ENCODE results near the gene TP53TG5. TPM values are rescaled to one million over a fixed set of nuclear protein-coding genes. Genes with fewer than 3 reads are reported as not detected.
A peak's percentile ranks its signal among the peaks of the same experiment; 100 is the strongest.

TP53TG5 gene
- total RNA-seq, 1 experiment from 2014 or later, result 0.85 TPM

- TF ChIP-seq ARID4B (CRISPR knock-in tag; IDR thresholded peaks at IDR 0.05; ENCODE audit: borderline replicate concordance) (peak; percentile 93; the same call in 1 of the 2 replicates), OVOL2 (CRISPR knock-in tag; IDR thresholded peaks at IDR 0.05; ENCODE audit: borderline replicate concordance) (no peak), ZNF317 (CRISPR knock-in tag; IDR thresholded peaks at IDR 0.05; ENCODE audit: borderline replicate concordance, low read depth) (no peak), CTCF (IDR thresholded peaks at IDR 0.05) (peak; percentile 77), CBFB (CRISPR knock-in tag; IDR thresholded peaks at IDR 0.05; ENCODE audit: low read depth) (peak; percentile 70; the same call in 1 of the 2 replicates), ETV6 (CRISPR knock-in tag; IDR thresholded peaks at IDR 0.05) (peak; percentile 87), MAX (CRISPR knock-in tag; IDR thresholded peaks at IDR 0.05) (peak; percentile 86), NFE2L1 (CRISPR knock-in tag; IDR thresholded peaks at IDR 0.05) (no peak), CDX4 (CRISPR knock-in tag; IDR thresholded peaks at IDR 0.05; ENCODE audit: borderline replicate concordance) (no peak), ESRRA (CRISPR knock-in tag; IDR thresholded peaks at IDR 0.05; ENCODE audit: borderline replicate concordance) (no peak), ZNF425 (CRISPR knock-in tag; conservative IDR thresholded peaks at IDR 0.05) (no peak), ZNF416 (CRISPR knock-in tag; IDR thresholded peaks at IDR 0.05) (no peak), TEAD4 (CRISPR knock-in tag; IDR thresholded peaks at IDR 0.05) (no peak), FOXP1 (CRISPR knock-in tag; IDR thresholded peaks at IDR 0.05; ENCODE audit: borderline replicate concordance) (peak; percentile 24; the same call in 1 of the 2 replicates), IRF2 (CRISPR knock-in tag; IDR thresholded peaks at IDR 0.05; ENCODE audit: borderline replicate concordance, low read depth) (no peak)
Observed at GRCh38 chr20:45362804-45363610, 15.1 kb downstream of the TP53TG5 start, which contains the start of gene SYS1 (continued).

- ChIA-PET CTCF (interaction anchor here (0.7 to 8.3 kb wide), 11 partner anchors 10 to 163 kb away, joined by 3 to 152 read pairs (median 16); partner anchors contain the start of genes PIGT, SDC4 and WFDC2), POLR2A (interaction anchor here (0.7 to 3.0 kb wide), 3 partner anchors 14 to 50 kb away, joined by 3 to 11 read pairs (median 9); partner anchors contain the start of gene SDC4)
- no peaks in the 10 kb centered on the region; the same call in 1 of the 2 replicates for H3K36me3 Mint-ChIP-seq
- peaks cover 29% of the 10 kb centered on the region for H3K4me1 Mint-ChIP-seq
- H3K27ac Mint-ChIP-seq, result no peak overlapping the region
- DNase-seq (ENCODE audit: low spot score) (no peak), ATAC-seq (no peak)
- TF ChIP-seq ZNF425 (CRISPR knock-in tag; conservative IDR thresholded peaks at IDR 0.05) (no peak), NFE2L1 (CRISPR knock-in tag; IDR thresholded peaks at IDR 0.05) (no peak), GRHL2 (CRISPR knock-in tag; IDR thresholded peaks at IDR 0.05; ENCODE audit: insufficient replicate concordance, severe bottlenecking) (no peak)
- H3K9me3 Mint-ChIP-seq, result no peaks in the 10 kb centered on the region
- no peak overlapping the region for H3K4me3 Mint-ChIP-seq
- no peaks in the 10 kb centered on the region for H3K27me3 Mint-ChIP-seq (ENCODE audit: low read depth)
Observed at GRCh38 chr20:45361793-45362192, 16.3 kb downstream of the TP53TG5 start.
